ENCODE data around the gene PTPN12. TPM values are rescaled to one million over a fixed set of nuclear protein-coding genes. Genes with fewer than 3 reads are reported as not detected.

PTPN12 gene
- total RNA-seq, 4 donors from 2014 or later: 29.4 to 97.9 (median 63.2) TPM

DNA sequence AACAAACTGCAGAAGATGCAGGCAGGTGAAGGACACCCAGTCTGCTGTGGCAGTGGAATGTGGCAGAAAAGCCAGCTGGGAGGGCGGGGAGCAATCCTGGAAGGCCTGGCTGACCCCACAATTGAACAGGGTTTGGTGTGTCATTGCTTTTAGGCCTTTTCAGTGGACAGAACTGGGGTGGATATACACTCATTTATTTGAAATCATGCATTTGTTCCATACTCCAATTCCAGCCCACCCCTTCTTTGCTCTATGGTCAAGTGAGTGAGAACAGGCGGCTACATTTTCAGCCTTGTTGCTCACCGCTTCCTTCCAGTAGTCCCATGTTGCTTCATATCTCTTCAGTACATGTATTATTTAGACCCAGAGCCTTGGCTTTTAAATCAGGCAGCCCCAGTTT lies 39.8 kb downstream of the PTPN12 start:
- intact Hi-C loops (cut with DNase I): no loop called here
- WGBS, 2 donors: 89 to 100% methylated on average over 2 to 3 of the region's 3 CpGs

DNA sequence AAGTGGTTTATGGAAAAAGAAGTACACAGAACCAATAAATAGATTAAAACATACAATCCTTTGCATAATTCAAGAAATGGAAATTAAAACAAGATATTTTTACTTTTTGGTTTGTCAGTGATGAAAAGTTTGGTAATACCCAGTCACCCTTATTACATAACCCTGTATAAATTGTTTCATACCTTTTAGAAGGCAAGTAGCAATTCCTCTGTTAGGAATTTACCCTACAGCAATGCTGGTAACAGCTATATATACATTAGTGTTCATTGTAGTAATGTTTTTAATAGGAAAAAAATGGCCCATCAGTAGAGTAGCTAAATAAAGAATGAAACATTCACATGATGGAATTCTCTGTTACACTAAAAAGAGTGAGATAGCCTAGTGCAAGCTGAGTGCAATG lies 42.7 kb downstream of the PTPN12 start:
- no peaks in the 10 kb centered on the region for H3K27me3 ChIP-seq
- TF ChIP-seq POLR2A (IDR thresholded peaks at IDR 0.05): no peak
- TF ChIP-seq, protein P1, sequence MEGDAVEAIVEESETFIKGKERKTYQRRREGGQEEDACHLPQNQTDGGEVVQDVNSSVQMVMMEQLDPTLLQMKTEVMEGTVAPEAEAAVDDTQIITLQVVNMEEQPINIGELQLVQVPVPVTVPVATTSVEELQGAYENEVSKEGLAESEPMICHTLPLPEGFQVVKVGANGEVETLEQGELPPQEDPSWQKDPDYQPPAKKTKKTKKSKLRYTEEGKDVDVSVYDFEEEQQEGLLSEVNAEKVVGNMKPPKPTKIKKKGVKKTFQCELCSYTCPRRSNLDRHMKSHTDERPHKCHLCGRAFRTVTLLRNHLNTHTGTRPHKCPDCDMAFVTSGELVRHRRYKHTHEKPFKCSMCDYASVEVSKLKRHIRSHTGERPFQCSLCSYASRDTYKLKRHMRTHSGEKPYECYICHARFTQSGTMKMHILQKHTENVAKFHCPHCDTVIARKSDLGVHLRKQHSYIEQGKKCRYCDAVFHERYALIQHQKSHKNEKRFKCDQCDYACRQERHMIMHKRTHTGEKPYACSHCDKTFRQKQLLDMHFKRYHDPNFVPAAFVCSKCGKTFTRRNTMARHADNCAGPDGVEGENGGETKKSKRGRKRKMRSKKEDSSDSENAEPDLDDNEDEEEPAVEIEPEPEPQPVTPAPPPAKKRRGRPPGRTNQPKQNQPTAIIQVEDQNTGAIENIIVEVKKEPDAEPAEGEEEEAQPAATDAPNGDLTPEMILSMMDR (IDR thresholded peaks at IDR 0.05): no peak
- no peaks in the 10 kb centered on the region for H3K9me3 ChIP-seq
- no peak for DNase-seq
- no peak overlapping the region for H3K27ac ChIP-seq
- intact Hi-C loops (cut with DNase I): no loop called here
- H3K4me3 ChIP-seq: no peak overlapping the region
- peaks cover 0 to 75% (median 0%) of the 10 kb centered on the region in 3 donors for H3K36me3 ChIP-seq
- peaks cover 0 to 7% (median 0%) of the 10 kb centered on the region in 3 donors for H3K4me1 ChIP-seq

More for the DNA sequence above, 39.8 kb downstream of the PTPN12 start:
- peaks cover 0 to 76% (median 7%) of the 10 kb centered on the region in 3 donors for H3K36me3 ChIP-seq
- no peak for DNase-seq
- TF ChIP-seq, protein P1 (IDR thresholded peaks at IDR 0.05): no peak
- TF ChIP-seq POLR2A (IDR thresholded peaks at IDR 0.05): no peak
- H3K4me1 ChIP-seq: peaks cover 0 to 7% (median 0%) of the 10 kb centered on the region in 3 donors
- no peak overlapping the region for H3K4me3 ChIP-seq
- no peaks in the 10 kb centered on the region for H3K27me3 ChIP-seq
- no peak overlapping the region for H3K27ac ChIP-seq
- H3K9me3 ChIP-seq: no peaks in the 10 kb centered on the region

DNA sequence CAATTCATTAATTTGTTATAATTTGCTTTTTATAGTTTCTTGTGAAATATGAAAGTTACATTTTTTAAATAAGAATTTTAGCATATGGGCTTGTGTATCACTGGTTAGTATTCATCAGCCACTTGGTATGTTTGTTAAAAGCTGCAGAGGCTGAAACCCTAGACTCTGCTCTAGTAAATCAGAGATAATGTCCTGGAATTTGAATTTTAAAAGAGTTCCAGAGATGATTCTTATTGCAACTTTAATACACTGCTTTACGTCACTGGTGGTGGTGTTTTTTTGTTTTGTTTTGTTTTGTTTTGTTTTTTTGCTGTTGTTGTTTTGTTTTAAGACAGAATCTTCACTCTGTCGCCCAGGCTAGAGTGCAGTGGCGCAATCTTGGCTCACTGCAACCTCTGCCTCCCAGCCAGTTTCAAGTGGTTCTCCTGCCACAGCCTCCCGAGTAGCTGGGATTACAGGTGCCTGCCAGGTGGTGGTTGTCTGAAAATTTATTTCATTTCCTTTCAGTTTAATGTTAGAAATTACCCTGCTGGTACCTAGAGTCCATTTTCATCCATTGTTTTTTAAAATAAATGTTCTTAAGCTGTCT lies 43.8 kb downstream of the PTPN12 start:
- no peaks in the 10 kb centered on the region for H3K9me3 ChIP-seq
- no peak overlapping the region for H3K4me3 ChIP-seq
- no peaks in the 10 kb centered on the region for H3K27me3 ChIP-seq
- peaks cover 0 to 7% (median 0%) of the 10 kb centered on the region in 3 donors for H3K4me1 ChIP-seq
- H3K36me3 ChIP-seq: peaks cover 0 to 75% (median 0%) of the 10 kb centered on the region in 3 donors
- no peak for TF ChIP-seq POLR2A (IDR thresholded peaks at IDR 0.05)
- TF ChIP-seq, protein P1 (IDR thresholded peaks at IDR 0.05): no peak
- H3K27ac ChIP-seq: no peak overlapping the region
- intact Hi-C loops (cut with DNase I): no loop called here
- DNase-seq: no peak
- WGBS, 2 donors: 66 to 71% methylated on average over 4 of the region's 4 CpGs

DNA sequence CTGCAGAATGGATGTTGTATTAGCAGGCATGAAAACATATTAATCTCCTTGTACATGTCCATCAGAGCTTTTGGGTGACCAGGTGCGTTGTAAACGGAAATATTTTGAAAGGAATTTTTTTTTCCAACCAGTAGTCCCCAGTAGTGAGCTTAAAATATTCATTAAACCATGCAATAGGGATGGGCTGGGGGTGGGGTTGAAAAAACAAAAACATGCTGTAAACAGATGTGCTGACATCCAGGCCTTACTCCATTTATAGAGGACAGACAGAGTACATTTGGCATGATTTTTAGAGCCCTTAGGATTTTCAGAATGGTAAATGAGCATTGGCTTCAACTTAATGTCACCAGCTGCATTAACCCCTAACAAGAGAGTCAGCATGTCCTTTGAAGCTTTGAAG lies 50.2 kb downstream of the PTPN12 start:
- no peak for TF ChIP-seq POLR2A (IDR thresholded peaks at IDR 0.05)
- TF ChIP-seq, protein P1 (IDR thresholded peaks at IDR 0.05): no peak
- WGBS, 2 donors: 74 to 77% methylated on average over 2 of the region's 2 CpGs
- Histone ChIP-seq H3K4me1 (no peaks in the 10 kb centered on the region), H3K4me3 (no peak overlapping the region), H3K9me3 (no peaks in the 10 kb centered on the region), H3K27me3 (no peaks in the 10 kb centered on the region), H3K27ac (no peak overlapping the region), H3K36me3 (peaks cover 0 to 91% (median 0%) of the 10 kb centered on the region in 3 donors)
- no peak for DNase-seq
- intact Hi-C loops (cut with DNase I): no loop called here

DNA sequence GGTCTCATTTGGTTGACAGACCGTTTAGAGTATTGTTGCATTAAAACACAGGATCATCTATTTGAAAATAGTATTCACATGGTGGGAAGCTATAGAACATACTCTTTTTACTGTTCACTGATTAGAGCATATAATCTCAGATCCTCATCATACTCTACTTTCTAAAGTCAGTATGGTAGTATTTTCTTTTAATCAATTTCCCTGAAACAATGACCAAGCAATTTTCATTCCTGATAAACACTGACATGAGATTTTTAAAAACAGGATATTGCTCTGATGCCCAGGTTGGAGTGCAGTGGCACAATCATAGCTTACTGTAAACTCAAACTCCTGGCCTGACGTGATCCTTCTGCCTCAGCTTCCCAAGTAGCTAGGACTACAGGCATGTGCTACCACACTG lies 63.9 kb downstream of the PTPN12 start:
- Histone ChIP-seq H3K4me3 (no peak overlapping the region), H3K9me3 (no peaks in the 10 kb centered on the region), H3K27me3 (no peaks in the 10 kb centered on the region), H3K4me1 (no peaks in the 10 kb centered on the region), H3K27ac (no peak overlapping the region), H3K36me3 (peaks cover 0 to 75% (median 8%) of the 10 kb centered on the region in 3 donors)
- WGBS, 2 donors: 81 to 83% methylated on average over 2 of the region's 2 CpGs
- intact Hi-C loops (cut with DNase I): no loop called here
- TF ChIP-seq, protein P1 (IDR thresholded peaks at IDR 0.05): no peak
- no peak for TF ChIP-seq POLR2A (IDR thresholded peaks at IDR 0.05)
- DNase-seq: no peak
